Type B pancreatic cell (in vitro differentiated cells): ENCODE measurements around the gene RSAD1. TPM values are rescaled to one million over a fixed set of nuclear protein-coding genes. Genes with fewer than 3 reads are reported as not detected.
A peak's percentile ranks its signal among the peaks of the same experiment; 100 is the strongest.

Experiments
- DNase-seq: peaks from one replicate; pipeline ENCODE4 v3.0.0; 2021; ENCODE audit warnings: mixed read lengths; ENCODE audit not compliant: unreplicated experiment; ENCODE audit errors: extremely low spot score
- H3K27ac Mint-ChIP-seq: 2 replicates; pipeline ENCODE4 v1.8.0; 2021; ENCODE audit warnings: mild to moderate bottlenecking, mixed read lengths
- H3K27me3 Mint-ChIP-seq: 2 replicates; pipeline ENCODE4 v1.8.0; 2021; ENCODE audit warnings: mixed read lengths
- H3K36me3 Mint-ChIP-seq: 2 replicates; pipeline ENCODE4 v1.8.0; 2021; ENCODE audit warnings: mixed read lengths
- H3K4me1 Mint-ChIP-seq: one replicate; pipeline ENCODE4 v1.8.0; 2021; ENCODE audit warnings: mixed read lengths; ENCODE audit not compliant: unreplicated experiment
- H3K4me3 Mint-ChIP-seq: 2 replicates; pipeline ENCODE4 v1.8.0; 2021; ENCODE audit warnings: mild to moderate bottlenecking, mixed read lengths
- H3K9me3 Mint-ChIP-seq: 2 replicates; pipeline ENCODE4 v1.8.0; 2021; ENCODE audit warnings: mixed read lengths
- CTCF ChIP-seq: fragments of 200-600 bp; sonication (generic); conservative IDR thresholded peaks from 2 replicates; pipeline ENCODE4 v1.5.0; 2021; ENCODE audit warnings: antibody characterized with exemption, mild to moderate bottlenecking
- total RNA-seq: library from RNA; stranded (reverse); gene quantifications from 2 replicates; pipeline ENCODE4 v1.2.1, GENCODE V29; 2021; ENCODE audit warnings: low replicate concordance

Gene RSAD1
- total RNA-seq, 1 donor from 2014 or later = 40.7 TPM

GRCh38 chr17:50517011-50517410 lies 38.4 kb downstream of the RSAD1 start:
- no peak for TF ChIP-seq CTCF
- peaks cover 29% of the 10 kb centered on the region for H3K4me1 Mint-ChIP-seq
- H3K36me3 Mint-ChIP-seq = no peaks in the 10 kb centered on the region
- no peaks in the 10 kb centered on the region for H3K9me3 Mint-ChIP-seq
- DNase-seq = no peak
- no peak overlapping the region for H3K4me3 Mint-ChIP-seq
- peak overlapping the region; percentile 58 for H3K27ac Mint-ChIP-seq
- H3K27me3 Mint-ChIP-seq = no peaks in the 10 kb centered on the region

DNA sequence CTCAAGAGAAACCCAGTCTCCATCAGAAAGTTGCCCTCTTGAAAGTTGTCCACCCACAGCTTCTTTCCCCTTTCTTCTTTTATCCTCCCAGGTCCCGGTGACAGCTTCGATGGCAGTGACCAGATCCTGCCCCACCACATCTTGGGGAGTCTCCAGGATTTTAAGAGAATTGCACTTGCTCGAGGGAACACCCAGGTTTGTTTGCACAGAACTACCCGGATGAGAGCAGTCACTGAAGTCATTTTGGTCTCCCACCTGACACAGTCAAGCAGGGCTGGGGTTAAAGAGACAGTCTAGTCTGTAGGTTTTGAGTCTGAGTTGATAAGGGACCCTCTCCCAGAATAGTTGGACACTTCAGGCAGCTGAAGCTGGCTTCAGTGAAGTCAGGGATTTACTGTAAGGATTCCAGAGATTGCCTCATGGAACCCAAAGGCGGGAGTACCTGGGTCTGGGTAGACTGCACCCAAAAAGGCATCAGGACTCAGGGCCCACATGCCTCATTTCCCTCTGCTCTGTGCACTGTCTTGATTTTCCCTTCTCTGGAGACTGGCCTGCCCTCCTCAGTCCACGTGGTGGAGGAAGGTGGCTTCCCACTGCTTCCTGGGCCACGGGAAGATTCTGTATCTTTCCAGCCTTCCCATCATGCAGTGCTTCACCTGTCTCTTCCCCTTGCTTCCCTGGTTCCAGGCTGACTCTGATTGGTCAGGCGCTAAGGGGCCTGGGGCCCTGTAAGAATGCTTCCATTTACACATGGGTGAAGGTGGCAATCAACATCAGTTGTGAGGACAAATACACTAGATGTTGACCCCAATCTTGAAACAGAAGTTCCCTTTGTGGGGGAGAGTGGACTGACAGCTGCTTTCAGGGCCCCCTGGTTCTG lies 39.1 kb downstream of the RSAD1 start:
- no peak for DNase-seq
- H3K4me3 Mint-ChIP-seq = no peak overlapping the region
- H3K27me3 Mint-ChIP-seq = no peaks in the 10 kb centered on the region
- TF ChIP-seq CTCF = no peak
- H3K9me3 Mint-ChIP-seq = no peaks in the 10 kb centered on the region
- H3K4me1 Mint-ChIP-seq = peaks cover 29% of the 10 kb centered on the region
- H3K27ac Mint-ChIP-seq = no peak overlapping the region
- no peaks in the 10 kb centered on the region for H3K36me3 Mint-ChIP-seq

- no peak for TF ChIP-seq CTCF
- H3K4me3 Mint-ChIP-seq = no peak overlapping the region
- H3K36me3 Mint-ChIP-seq = no peaks in the 10 kb centered on the region
- H3K27me3 Mint-ChIP-seq = no peaks in the 10 kb centered on the region
- H3K4me1 Mint-ChIP-seq = peaks cover 27% of the 10 kb centered on the region
- DNase-seq = no peak
- no peak overlapping the region for H3K27ac Mint-ChIP-seq
- H3K9me3 Mint-ChIP-seq = no peaks in the 10 kb centered on the region
Measured at GRCh38 chr17:50518384-50519023, 39.8 kb downstream of the RSAD1 start.

- H3K27me3 Mint-ChIP-seq = no peaks in the 10 kb centered on the region
- no peak overlapping the region for H3K4me3 Mint-ChIP-seq
- DNase-seq = no peak
- H3K27ac Mint-ChIP-seq = no peak overlapping the region
- H3K36me3 Mint-ChIP-seq = no peaks in the 10 kb centered on the region
- no peak for TF ChIP-seq CTCF
- no peaks in the 10 kb centered on the region for H3K9me3 Mint-ChIP-seq
- H3K4me1 Mint-ChIP-seq = peaks cover 23% of the 10 kb centered on the region
Measured at GRCh38 chr17:50519141-50519834, 40.6 kb downstream of the RSAD1 start.

DNA sequence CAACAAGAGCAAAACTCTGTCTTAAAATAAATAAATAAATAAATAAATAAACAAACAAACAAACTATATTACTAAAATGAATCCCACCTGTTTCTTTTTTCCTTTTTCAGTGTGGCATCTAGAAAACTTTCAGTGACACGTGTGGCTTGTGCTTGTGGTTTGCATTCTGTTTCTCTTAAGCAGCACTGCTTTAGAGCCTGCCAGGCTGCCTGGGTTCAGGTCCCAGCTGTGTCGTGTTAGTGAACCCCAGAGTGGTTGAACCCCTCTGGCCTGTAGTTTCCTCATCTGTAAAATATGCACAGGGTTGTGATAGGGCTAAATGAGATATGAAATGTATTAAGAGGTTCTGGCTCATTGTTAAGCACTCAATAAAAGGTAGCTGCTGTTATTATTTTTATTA lies 41.8 kb downstream of the RSAD1 start:
- no peak for DNase-seq

More for the DNA sequence above, 41.8 kb downstream of the RSAD1 start:
- Mint-ChIP-seq H3K9me3 (no peaks in the 10 kb centered on the region), H3K36me3 (no peaks in the 10 kb centered on the region), H3K4me1 (peaks cover 13% of the 10 kb centered on the region), H3K27ac (no peak overlapping the region), H3K27me3 (no peaks in the 10 kb centered on the region), H3K4me3 (no peak overlapping the region)
- no peak for TF ChIP-seq CTCF
